ENCODE measurements around the gene LRRC41.
A peak's percentile ranks its signal among the peaks of the same experiment; 100 is the strongest.

The LRRC41 gene

GRCh38 chr1:46301808-46302640 lies 1.4 kb downstream of the LRRC41 start:
- Histone ChIP-seq H3K27ac (ENCODE audit: low read depth, low read length, severe bottlenecking) (peak overlapping the region; percentile 99), H3K9me3 (ENCODE audit: control insufficient read depth, low read length) (no peaks in the 10 kb centered on the region), H3K36me3 (ENCODE audit: control insufficient read depth, insufficient read depth, low read length) (peaks cover 30% of the 10 kb centered on the region), H3K4me3 (ENCODE audit: extremely low read depth, insufficient read depth, low read length, poor library complexity, severe bottlenecking) (peak overlapping the region; percentile 98), H3K4me1 (ENCODE audit: control insufficient read depth, insufficient read depth, low read length, poor library complexity, severe bottlenecking) (peaks cover 16% of the 10 kb centered on the region)
- 0% methylated on average over 56 to 58 of the region's 79 CpGs for WGBS, 2 experiments (ENCODE audit: insufficient coverage in 2 of 2)

DNA sequence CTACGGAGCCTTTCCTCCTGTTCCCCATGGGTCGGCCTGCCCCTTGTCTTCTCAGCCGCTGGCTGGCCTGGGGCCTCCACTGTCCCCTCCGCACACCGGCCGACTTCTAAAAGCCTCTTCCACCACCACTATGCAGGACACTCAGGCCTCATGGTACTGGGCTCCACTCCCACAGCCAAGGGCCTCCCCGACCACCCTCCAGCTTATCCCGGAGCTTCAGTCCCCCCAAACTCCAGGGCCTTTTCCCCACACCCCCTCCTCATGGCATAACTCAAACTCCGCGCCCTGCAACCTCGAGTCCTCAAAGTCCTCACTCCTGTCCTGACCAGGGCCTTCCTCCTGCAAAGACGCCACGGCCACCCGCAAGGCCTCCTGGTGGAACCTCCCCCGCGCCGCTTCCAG lies 2.0 kb downstream of the LRRC41 start:
- WGBS, 2 experiments (ENCODE audit: insufficient coverage in 2 of 2) = 33 to 43% methylated on average over 6 to 8 of the region's 17 CpGs
- H3K36me3 ChIP-seq (ENCODE audit: control insufficient read depth, insufficient read depth, low read length) = peaks cover 31% of the 10 kb centered on the region

GRCh38 chr1:46300673-46301405 lies 2.6 kb downstream of the LRRC41 start:
- Histone ChIP-seq H3K4me1 (ENCODE audit: control insufficient read depth, insufficient read depth, low read length, poor library complexity, severe bottlenecking) (peaks cover 13% of the 10 kb centered on the region), H3K9me3 (ENCODE audit: control insufficient read depth, low read length) (no peaks in the 10 kb centered on the region), H3K27ac (ENCODE audit: low read depth, low read length, severe bottlenecking) (peak overlapping the region; percentile 99), H3K4me3 (ENCODE audit: extremely low read depth, insufficient read depth, low read length, poor library complexity, severe bottlenecking) (peak overlapping the region; percentile 98), H3K36me3 (ENCODE audit: control insufficient read depth, insufficient read depth, low read length) (peaks cover 37% of the 10 kb centered on the region)
- WGBS, 2 experiments (ENCODE audit: insufficient coverage in 2 of 2) = 81 to 86% methylated on average over 5 of the region's 6 CpGs

More for the DNA sequence above, 2.0 kb downstream of the LRRC41 start:
- Histone ChIP-seq H3K27ac (ENCODE audit: low read depth, low read length, severe bottlenecking) (peak overlapping the region; percentile 99), H3K9me3 (ENCODE audit: control insufficient read depth, low read length) (no peaks in the 10 kb centered on the region), H3K4me1 (ENCODE audit: control insufficient read depth, insufficient read depth, low read length, poor library complexity, severe bottlenecking) (peaks cover 16% of the 10 kb centered on the region), H3K4me3 (ENCODE audit: extremely low read depth, insufficient read depth, low read length, poor library complexity, severe bottlenecking) (peak overlapping the region; percentile 98)

DNA sequence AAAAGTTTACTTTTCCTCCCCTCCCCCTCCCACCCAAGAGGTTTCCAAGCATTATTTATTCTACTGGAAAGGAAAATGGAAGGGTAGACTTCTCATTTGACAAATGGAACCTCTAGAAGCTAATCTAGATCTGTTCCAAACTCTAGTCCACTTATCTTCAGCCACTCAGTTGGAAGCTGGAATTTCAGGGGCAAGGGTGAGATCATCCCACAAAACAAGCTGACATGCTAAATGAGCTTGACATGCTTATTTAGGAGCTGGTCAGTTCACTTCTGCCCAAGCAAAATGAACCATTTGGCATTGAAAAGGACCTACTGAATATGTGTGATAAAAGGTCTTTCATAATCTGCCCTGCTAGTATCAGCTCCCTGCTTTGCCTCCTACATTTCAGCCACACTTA lies 5.0 kb downstream of the LRRC41 start:
- H3K4me3 ChIP-seq (ENCODE audit: extremely low read depth, insufficient read depth, low read length, poor library complexity, severe bottlenecking) = no peak overlapping the region
- H3K36me3 ChIP-seq (ENCODE audit: control insufficient read depth, insufficient read depth, low read length) = peaks cover 53% of the 10 kb centered on the region
- no peak overlapping the region for H3K27ac ChIP-seq (ENCODE audit: low read depth, low read length, severe bottlenecking)
- H3K4me1 ChIP-seq (ENCODE audit: control insufficient read depth, insufficient read depth, low read length, poor library complexity, severe bottlenecking) = peaks cover 13% of the 10 kb centered on the region
- no peaks in the 10 kb centered on the region for H3K9me3 ChIP-seq (ENCODE audit: control insufficient read depth, low read length)

DNA sequence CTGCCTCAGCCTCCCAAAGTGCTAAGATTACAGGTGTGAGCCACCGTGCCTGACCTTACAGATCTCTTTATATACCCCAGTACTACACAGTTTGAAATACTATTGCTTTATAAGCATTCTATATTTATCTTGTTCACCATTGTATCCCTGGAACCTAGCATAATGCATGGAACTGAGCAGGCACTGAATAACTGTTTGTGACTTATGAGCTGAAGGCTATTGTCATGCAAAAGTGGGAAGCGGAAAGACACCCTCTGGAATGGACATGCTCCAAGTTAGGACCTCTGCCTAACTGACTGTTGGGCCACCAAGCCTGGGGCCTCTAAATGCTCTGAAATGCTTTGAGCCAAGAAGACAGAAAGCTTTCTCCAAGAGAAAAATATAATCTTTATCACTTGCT lies 8.1 kb downstream of the LRRC41 start:
- peaks cover 68% of the 10 kb centered on the region for H3K36me3 ChIP-seq (ENCODE audit: control insufficient read depth, insufficient read depth, low read length)

GRCh38 chr1:46289976-46290375 lies 13.4 kb downstream of the LRRC41 start:
- Histone ChIP-seq H3K9me3 (ENCODE audit: control insufficient read depth, low read length) (no peaks in the 10 kb centered on the region), H3K4me1 (ENCODE audit: control insufficient read depth, insufficient read depth, low read length, poor library complexity, severe bottlenecking) (peaks cover 15% of the 10 kb centered on the region), H3K27ac (ENCODE audit: low read depth, low read length, severe bottlenecking) (no peak overlapping the region), H3K36me3 (ENCODE audit: control insufficient read depth, insufficient read depth, low read length) (peaks cover 63% of the 10 kb centered on the region), H3K4me3 (ENCODE audit: extremely low read depth, insufficient read depth, low read length, poor library complexity, severe bottlenecking) (no peak overlapping the region)
- 70 to 100% methylated on average over 1 to 2 of the region's 4 CpGs for WGBS, 2 experiments (ENCODE audit: insufficient coverage in 2 of 2)

More for the DNA sequence above, 8.1 kb downstream of the LRRC41 start:
- H3K4me3 ChIP-seq (ENCODE audit: extremely low read depth, insufficient read depth, low read length, poor library complexity, severe bottlenecking) = no peak overlapping the region
- 90 to 100% methylated on average over 1 to 2 of the region's 2 CpGs for WGBS, 2 experiments (ENCODE audit: insufficient coverage in 2 of 2)
- H3K27ac ChIP-seq (ENCODE audit: low read depth, low read length, severe bottlenecking) = no peak overlapping the region
- H3K9me3 ChIP-seq (ENCODE audit: control insufficient read depth, low read length) = no peaks in the 10 kb centered on the region
- H3K4me1 ChIP-seq (ENCODE audit: control insufficient read depth, insufficient read depth, low read length, poor library complexity, severe bottlenecking) = peaks cover 6% of the 10 kb centered on the region

DNA sequence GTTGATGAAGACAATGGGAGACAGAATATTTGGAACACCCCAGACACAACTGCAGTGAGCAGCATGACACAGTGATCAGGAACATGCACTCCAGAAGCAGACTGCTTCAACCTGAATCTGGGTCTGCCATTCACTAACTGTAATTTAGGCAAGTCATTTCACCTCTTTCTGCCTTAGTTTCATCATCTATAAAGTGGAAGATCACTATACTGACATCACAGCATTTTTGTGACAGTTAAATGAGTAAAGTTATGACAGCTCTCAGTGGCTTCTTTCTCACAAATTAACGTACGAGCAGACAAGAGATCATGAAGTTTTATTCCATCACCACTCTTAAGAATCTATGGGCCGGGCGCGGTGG lies 14.3 kb downstream of the LRRC41 start:
- Histone ChIP-seq H3K9me3 (ENCODE audit: control insufficient read depth, low read length) (no peaks in the 10 kb centered on the region), H3K36me3 (ENCODE audit: control insufficient read depth, insufficient read depth, low read length) (peaks cover 62% of the 10 kb centered on the region), H3K27ac (ENCODE audit: low read depth, low read length, severe bottlenecking) (peak overlapping the region; percentile 49), H3K4me3 (ENCODE audit: extremely low read depth, insufficient read depth, low read length, poor library complexity, severe bottlenecking) (no peak overlapping the region), H3K4me1 (ENCODE audit: control insufficient read depth, insufficient read depth, low read length, poor library complexity, severe bottlenecking) (peaks cover 15% of the 10 kb centered on the region)
- 82% methylated on average over 4 of the region's 5 CpGs; no CpG with 5 or more reads in 1 of the 2 experiments for WGBS, 2 experiments (ENCODE audit: insufficient coverage in 2 of 2)

- Histone ChIP-seq H3K36me3 (ENCODE audit: control insufficient read depth, insufficient read depth, low read length) (peaks cover 61% of the 10 kb centered on the region), H3K4me1 (ENCODE audit: control insufficient read depth, insufficient read depth, low read length, poor library complexity, severe bottlenecking) (peaks cover 15% of the 10 kb centered on the region), H3K27ac (ENCODE audit: low read depth, low read length, severe bottlenecking) (peak overlapping the region; percentile 49), H3K4me3 (ENCODE audit: extremely low read depth, insufficient read depth, low read length, poor library complexity, severe bottlenecking) (no peak overlapping the region), H3K9me3 (ENCODE audit: control insufficient read depth, low read length) (no peaks in the 10 kb centered on the region)
- whole genome bisulfite sequencing, 2 experiments (ENCODE audit: insufficient coverage in 2 of 2) = 86% methylated on average over 1 of the region's 1 CpG; no CpG with 5 or more reads in 1 of the 2 experiments
Measured at GRCh38 chr1:46288485-46289133, 14.8 kb downstream of the LRRC41 start.

- Histone ChIP-seq H3K27ac (ENCODE audit: low read depth, low read length, severe bottlenecking) (no peak overlapping the region), H3K9me3 (ENCODE audit: control insufficient read depth, low read length) (no peaks in the 10 kb centered on the region), H3K4me1 (ENCODE audit: control insufficient read depth, insufficient read depth, low read length, poor library complexity, severe bottlenecking) (peaks cover 15% of the 10 kb centered on the region), H3K4me3 (ENCODE audit: extremely low read depth, insufficient read depth, low read length, poor library complexity, severe bottlenecking) (no peak overlapping the region), H3K36me3 (ENCODE audit: control insufficient read depth, insufficient read depth, low read length) (peaks cover 73% of the 10 kb centered on the region)
- 92 to 95% methylated on average over 22 to 26 of the region's 27 CpGs for WGBS, 2 experiments (ENCODE audit: insufficient coverage in 2 of 2)
Measured at GRCh38 chr1:46285730-46286477, 17.5 kb downstream of the LRRC41 start.
